Astrocyte of the cerebellum (primary cell): ENCODE results near the gene RAPGEFL1.

ENCODE experiments used
- DNase-seq: peaks from one replicate; pipeline ENCODE4 v3.0.0-alpha.2; 2011; ENCODE audit warnings: low read depth
- H3K4me3 ChIP-seq: 2 replicates; pipeline ENCODE4 v1.5.1; 2011; ENCODE audit warnings: mild to moderate bottlenecking, low read depth, low read length, moderate library complexity
- in situ Hi-C: cut with HindIII; loops from 2 replicates; pipeline ENCODE4 v1.10.0; 2017; ENCODE audit warnings: low sequenced_read_pairs
- TF ChIP-seq, protein P1 (sequence below): IDR thresholded peaks from 2 replicates; pipeline ENCODE4 v1.5.1; 2012; ENCODE audit warnings: low read length, low read depth, moderate library complexity, mild to moderate bottlenecking; ENCODE audit errors: missing control alignments

The RAPGEFL1 gene

DNA sequence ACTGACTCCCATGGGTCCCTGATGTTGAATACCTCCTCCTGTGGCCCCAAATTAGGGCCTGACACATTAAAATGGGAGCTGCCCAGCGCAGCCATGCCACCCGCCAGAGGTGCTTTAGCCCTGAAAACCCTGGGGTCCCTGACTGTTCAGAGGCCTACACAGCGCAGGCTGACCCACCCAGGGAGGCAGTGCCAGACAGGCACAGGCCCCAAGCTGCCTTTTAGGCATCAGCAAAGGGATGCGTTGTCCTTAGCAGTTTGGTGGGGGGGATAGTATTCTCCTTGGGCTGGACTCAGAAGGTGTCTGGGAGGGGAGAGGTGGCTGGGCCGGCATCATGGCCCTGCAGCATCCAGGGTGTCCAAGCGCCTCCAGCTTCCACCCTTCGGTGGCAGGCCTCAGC, 1.4 kb downstream of the RAPGEFL1 start:
- in situ Hi-C loops, result loop anchor here (10.0 kb wide), 1 partner anchor 184 kb away; no protein-coding TSS in a partner anchor
- TF ChIP-seq, protein P1, sequence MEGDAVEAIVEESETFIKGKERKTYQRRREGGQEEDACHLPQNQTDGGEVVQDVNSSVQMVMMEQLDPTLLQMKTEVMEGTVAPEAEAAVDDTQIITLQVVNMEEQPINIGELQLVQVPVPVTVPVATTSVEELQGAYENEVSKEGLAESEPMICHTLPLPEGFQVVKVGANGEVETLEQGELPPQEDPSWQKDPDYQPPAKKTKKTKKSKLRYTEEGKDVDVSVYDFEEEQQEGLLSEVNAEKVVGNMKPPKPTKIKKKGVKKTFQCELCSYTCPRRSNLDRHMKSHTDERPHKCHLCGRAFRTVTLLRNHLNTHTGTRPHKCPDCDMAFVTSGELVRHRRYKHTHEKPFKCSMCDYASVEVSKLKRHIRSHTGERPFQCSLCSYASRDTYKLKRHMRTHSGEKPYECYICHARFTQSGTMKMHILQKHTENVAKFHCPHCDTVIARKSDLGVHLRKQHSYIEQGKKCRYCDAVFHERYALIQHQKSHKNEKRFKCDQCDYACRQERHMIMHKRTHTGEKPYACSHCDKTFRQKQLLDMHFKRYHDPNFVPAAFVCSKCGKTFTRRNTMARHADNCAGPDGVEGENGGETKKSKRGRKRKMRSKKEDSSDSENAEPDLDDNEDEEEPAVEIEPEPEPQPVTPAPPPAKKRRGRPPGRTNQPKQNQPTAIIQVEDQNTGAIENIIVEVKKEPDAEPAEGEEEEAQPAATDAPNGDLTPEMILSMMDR, result no peak
- DNase-seq, result no peak
- peak overlapping the region; percentile 49 for H3K4me3 ChIP-seq

DNA sequence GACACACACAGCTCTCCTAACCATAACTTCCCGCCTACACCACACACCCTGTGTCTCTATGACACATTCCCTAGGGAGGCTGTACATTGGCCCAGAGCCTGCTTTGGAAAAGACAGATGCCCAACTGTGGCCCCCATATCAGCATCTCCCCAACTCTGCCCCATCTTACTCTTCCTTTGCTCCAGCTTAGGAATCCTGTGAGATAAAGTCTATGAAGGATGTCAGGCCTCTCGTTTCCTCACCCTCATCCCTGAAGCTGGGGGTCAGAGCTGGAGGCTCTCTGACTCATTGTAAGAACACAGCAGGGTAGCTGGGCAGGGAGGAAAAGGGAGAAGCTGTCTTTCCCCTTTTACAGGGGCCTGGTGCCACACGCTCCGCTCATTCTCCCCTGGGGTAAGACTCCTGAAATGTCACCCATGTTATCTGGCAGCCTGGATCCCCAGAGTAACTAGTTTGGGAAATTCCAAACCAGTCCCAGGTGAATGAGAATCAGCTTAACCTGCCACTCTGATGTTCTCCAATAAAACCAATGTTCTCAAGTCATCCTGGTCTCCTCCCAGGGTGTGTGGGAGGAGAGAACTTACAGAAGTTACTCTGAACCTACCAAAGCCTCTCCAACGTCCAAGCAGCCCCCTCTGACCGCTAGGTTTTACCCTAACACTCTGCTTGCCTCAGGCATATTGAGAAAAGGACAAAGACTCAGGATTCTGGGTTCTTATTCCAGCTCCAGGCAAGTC, 2.8 kb downstream of the RAPGEFL1 start:
- in situ Hi-C loops, result loop anchor here (10.0 kb wide), 1 partner anchor 185 kb away; no protein-coding TSS in a partner anchor
- no peak overlapping the region for H3K4me3 ChIP-seq
- DNase-seq, result peak; percentile 27
- TF ChIP-seq, protein P1, result no peak

DNA sequence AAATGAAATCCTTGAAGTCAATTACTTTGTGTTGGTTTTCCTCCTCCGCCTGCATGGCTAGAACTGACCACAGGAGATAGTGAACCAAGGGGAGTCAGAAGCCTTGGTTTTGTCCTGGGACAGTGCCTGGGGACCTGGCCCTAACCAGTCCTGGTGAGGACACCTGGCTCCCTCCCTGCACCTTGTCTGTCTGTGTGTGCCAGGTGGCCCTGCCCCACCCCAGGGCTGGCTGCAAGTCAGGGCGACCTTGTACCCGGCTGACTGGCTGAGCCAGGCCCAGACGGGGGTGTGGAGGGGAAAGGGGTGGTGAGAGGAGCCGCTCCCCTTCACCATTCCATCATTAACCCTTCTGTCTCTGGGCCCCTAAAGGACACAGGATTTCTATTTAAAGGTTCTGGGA, 3.4 kb downstream of the RAPGEFL1 start:
- DNase-seq, result no peak
- in situ Hi-C loops, result no loop called here
- TF ChIP-seq, protein P1, result no peak
- H3K4me3 ChIP-seq, result no peak overlapping the region

DNA sequence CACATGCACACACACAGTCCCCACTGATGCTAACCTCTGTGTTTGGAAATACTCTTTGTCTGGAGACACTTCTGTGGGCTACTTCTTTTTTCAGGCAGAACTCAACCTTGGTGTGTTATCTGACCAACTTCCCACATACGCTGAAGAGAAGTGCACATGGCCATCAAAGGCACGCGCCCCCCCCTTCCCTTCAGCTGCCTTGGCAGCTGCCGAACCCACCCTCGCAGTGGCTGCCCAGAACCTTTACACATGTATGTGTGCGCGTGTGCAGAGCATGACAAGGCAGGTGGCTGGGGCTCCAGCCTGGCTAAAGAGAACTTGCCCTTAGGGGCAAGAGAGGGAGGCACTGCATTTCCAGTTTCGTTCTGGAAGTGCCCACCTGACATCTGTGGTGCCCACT, 3.9 kb downstream of the RAPGEFL1 start:
- DNase-seq, result no peak
- in situ Hi-C loops, result no loop called here
- H3K4me3 ChIP-seq, result no peak overlapping the region
- TF ChIP-seq, protein P1, result no peak

DNA sequence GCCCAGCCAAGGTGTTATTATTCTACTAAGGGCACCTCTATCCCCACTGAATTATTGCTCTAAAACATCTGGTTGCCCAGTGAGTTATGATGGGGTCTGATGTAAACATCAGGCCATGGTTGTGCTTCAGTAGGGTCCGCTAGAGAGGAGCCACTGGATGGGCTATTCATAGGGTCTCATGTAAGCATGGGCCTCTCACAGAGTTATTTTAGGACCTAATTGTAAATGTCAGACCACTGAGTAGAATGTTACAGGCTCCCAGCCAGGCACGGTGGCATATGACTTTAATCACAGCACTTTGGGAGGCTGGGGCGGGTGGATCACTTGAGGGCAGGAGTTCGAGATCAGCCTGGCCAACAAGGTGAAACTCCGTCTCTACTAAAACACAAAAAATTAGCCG, 5.3 kb downstream of the RAPGEFL1 start:
- in situ Hi-C loops, result no loop called here
- TF ChIP-seq, protein P1, result no peak
- H3K4me3 ChIP-seq, result no peak overlapping the region
- DNase-seq, result no peak

DNA sequence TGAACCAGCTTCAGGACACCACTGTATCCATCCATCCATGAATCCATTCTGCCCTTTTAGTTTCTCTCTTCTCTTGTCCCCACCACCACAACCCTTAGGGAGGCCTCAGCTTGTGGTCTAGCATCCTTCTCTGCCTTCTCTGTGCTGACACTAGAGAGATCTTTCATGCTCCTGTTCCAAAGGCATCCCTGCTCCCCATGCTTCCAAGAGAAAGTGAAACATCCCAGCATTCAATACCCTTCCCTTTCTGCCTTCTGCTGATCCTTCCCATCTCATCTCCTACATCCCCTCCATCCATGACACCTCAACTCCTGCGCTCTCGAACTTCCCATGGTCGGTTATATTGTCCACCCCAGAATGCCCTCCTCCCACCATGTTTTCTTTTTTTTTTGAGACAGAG, 10.0 kb downstream of the RAPGEFL1 start:
- TF ChIP-seq, protein P1, result no peak
- no peak overlapping the region for H3K4me3 ChIP-seq
- in situ Hi-C loops, result no loop called here
- DNase-seq, result no peak
